AG09319 (cell line): Measurements from ENCODE around the gene SOHLH1.

ENCODE experiments used
- DNase-seq: peaks from one replicate; pipeline ENCODE4 v3.0.0-alpha.2; 2010; ENCODE audit warnings: low read depth; ENCODE audit errors: extremely low read depth
- CTCF ChIP-seq: IDR thresholded peaks from 2 replicates; pipeline ENCODE4 v1.5.1; 2011; ENCODE audit warnings: low read depth, mild to moderate bottlenecking, inconsistent platforms, low read length, moderate library complexity

Gene SOHLH1

GRCh38 chr9:135695036-135695435 lies 4.2 kb downstream of the SOHLH1 start:
- no peak for DNase-seq
- no peak for TF ChIP-seq CTCF

DNA sequence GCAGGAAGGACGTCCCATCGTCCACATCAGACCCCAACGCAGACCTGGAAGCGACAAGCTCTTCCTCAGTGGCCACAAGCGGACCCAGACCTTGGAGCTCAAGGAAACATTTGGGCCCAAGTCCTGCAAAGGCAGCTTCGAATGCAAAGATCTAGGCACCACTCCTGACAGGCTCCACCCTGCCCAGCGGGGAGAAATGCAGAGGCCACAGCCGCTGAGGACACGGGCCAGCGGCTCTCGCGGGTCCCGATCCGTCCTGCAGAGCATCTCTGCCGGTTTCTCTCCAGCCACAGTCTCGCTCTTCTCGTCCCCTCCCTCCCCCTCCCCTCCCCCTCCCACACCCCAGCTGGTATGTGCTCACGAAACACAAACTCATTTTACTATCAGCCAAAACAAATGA lies 4.9 kb downstream of the SOHLH1 start:
- TF ChIP-seq CTCF: no peak
- no peak for DNase-seq

DNA sequence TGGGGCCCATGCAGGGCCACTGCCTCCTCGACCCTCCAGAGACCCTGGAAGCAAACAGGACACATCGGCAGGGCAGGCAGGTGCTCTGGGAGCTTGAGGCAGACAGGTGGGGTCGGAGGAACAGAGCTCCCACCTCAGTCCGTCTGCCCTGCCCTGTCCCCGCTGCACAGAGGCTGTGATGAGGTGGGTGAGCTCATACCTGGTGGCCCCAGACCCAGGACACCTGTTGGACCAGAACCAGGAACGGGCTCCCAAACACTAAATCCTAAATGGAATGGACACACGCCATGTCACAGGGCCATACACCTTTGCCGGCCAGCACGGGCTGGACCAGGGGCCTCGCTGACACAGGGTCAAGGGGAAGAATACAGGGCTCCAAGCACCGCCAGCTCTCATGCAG lies 5.5 kb downstream of the SOHLH1 start:
- no peak for TF ChIP-seq CTCF
- no peak for DNase-seq

DNA sequence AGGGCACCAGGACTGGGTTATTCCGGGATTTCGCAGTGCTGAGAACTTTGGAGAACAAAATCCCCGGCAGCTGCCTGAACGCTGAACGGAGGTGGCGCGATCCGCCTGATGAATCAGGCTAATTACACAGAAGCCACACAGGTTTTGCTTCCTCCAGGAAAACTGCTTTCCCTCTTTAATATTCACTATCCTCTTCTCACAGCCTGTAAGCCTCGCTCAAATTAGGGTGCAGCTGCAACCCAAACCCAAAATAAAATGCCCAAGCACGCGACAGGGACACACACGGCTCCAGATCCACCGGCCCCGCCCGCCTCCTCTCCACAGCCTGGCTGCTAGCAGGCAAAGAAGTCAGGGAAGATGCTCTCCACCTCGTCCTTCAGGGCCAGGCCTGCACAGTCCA lies 6.0 kb downstream of the SOHLH1 start:
- no peak for DNase-seq
- TF ChIP-seq CTCF: no peak

DNA sequence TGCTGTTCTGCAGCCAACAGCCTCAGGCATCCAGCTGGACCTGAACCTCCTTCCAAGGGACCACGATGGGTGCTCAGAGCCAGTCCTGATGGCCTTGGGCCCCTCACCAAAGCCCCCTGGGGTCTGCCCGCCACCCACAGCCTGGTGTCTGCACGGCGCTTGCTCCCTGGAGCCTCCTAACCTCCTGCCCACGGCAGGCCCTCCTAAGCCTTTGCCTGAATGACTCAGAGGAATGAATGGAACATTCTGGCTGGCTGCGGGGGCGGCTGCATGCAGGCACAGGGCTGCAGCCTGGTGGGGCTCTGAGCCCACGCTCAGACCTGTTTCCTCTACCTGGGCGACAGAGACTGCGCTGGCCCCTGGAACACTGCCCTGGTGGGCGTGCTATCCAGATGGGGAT lies 6.9 kb downstream of the SOHLH1 start:
- DNase-seq: no peak
- no peak for TF ChIP-seq CTCF

DNA sequence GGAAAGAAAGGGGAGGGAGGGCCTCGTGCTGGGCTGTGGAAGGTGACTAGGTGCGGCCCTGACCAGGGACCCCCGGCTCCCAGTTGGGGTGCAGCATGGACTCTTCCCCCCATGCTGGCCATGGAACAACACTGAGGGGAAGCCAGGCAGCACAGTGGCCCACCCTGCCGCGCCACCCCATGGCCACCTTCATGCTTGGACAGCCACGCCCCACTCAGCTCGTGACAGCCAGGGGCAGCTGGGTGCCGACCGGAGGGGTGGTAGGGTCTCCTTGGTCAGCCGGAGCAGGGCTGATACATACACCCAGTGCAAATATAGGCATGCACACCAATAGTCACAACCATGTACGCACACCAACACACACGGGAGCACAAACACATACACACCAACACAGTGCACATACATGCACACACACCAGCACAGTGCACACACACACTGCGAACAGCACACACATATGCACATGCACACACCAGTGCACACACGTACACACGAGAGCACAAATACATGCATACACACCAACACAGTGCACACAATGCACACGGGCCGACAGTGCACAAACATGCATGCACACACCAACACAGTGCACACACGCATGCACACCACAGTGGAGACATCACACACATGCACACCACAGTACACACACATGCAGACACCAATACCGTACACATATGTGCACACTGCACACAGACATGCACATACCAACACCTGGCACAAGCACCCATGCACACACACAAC lies 8.3 kb downstream of the SOHLH1 start:
- TF ChIP-seq CTCF: no peak
- no peak for DNase-seq

DNA sequence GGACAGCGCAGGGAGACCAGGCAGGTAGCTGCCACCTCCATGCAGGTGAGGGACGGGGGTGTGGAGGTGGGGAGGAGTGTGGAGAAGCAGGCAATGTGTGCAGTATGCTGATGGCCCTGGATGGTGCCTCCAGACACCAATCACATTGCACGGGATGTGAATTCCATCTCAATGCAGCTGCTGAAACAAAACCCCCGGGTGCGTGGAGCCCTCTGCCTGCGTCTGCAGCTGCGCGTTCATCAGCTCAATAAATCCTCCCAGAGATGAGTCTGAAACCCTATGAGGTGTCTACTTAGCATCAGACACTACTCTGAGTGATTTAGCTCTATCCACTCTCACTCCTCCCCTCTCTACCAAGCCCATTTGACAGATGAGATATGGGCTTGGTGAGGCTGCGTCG lies 10.3 kb downstream of the SOHLH1 start:
- TF ChIP-seq CTCF: no peak
- DNase-seq: no peak
